Measurements from ENCODE around the gene HHIPL1. TPM values are rescaled to one million over a fixed set of nuclear protein-coding genes. Genes with fewer than 3 reads are reported as not detected.

Gene HHIPL1
- total and polyA plus RNA-seq, 2 donors (not counting 3 experiments of a cell fraction or from before 2014, with no cell fraction given) = 1.3 to 2.1 TPM

GRCh38 chr14:99699085-99699760, 54.3 kb downstream of the HHIPL1 start:
- CTCF ChIA-PET = interaction anchor here (0.9 to 3.1 kb wide), 2 partner anchors 11 to 187 kb away, joined by 3 to 14 read pairs; no protein-coding TSS in a partner anchor
- Histone ChIP-seq H4K20me1 (replicated peaks; ENCODE audit: control insufficient read depth, extremely low read depth, insufficient read depth, low read length) (no peaks in the 10 kb centered on the region), H3K4me2 (ENCODE audit: insufficient read depth, low read length) (no peak overlapping the region), H3K27ac (ENCODE audit: insufficient read depth, low read depth, low read length) (no peak overlapping the region), H3K9me3 (replicated peaks; ENCODE audit: control insufficient read depth, insufficient read depth, low read length) (no peaks in the 10 kb centered on the region), H3K9ac (replicated peaks; ENCODE audit: extremely low read depth, insufficient read depth, low read length) (no peak overlapping the region), H3K79me2 (ENCODE audit: control insufficient read depth, insufficient read depth, low read length) (no peaks in the 10 kb centered on the region), H3K4me1 (ENCODE audit: control insufficient read depth, extremely low read depth, insufficient read depth, low read length) (no peaks in the 10 kb centered on the region), H3K36me3 (ENCODE audit: control insufficient read depth in 2 of 2, extremely low read depth in 1 of 2, insufficient read depth in 2 of 2, low read length in 2 of 2) (no peaks in the 10 kb centered on the region), H2AFZ (ENCODE audit: low read depth, low read length) (no peak overlapping the region), H3K9me1 (replicated peaks; ENCODE audit: control insufficient read depth, extremely low read depth, insufficient read depth, low read length) (no peaks in the 10 kb centered on the region), H3K4me3 (replicated peaks in 1 of 3; ENCODE audit: insufficient read depth in 1 of 3, low read depth in 1 of 3, low read length in 3 of 3) (no peak overlapping the region), H3K27me3 (ENCODE audit: control insufficient read depth in 2 of 2, insufficient read depth in 2 of 2, low read length in 2 of 2) (peaks cover 4 to 9% of the 10 kb centered on the region in 2 experiments)
- POLR2A ChIA-PET = no interaction called here
- TF ChIP-seq JUN (IDR thresholded peaks at IDR 0.05; ENCODE audit: borderline replicate concordance, insufficient read depth, insufficient read length, low read depth) (no peak), CTCF (IDR thresholded peaks at IDR 0.05; ENCODE audit: extremely low read depth in 1 of 2, insufficient read depth in 1 of 2, low read depth in 1 of 2, low read length in 2 of 2) (no peak), EZH2 (IDR thresholded peaks at IDR 0.05; ENCODE audit: borderline replicate concordance, low read depth, low read length, severe bottlenecking) (no peak), POLR2AphosphoS5 (IDR thresholded peaks at IDR 0.05; ENCODE audit: insufficient read depth, low read depth, low read length) (no peak), POLR2A (IDR thresholded peaks at IDR 0.05; ENCODE audit: low read depth, low read length) (no peak), FOS (IDR thresholded peaks at IDR 0.05; ENCODE audit: borderline replicate concordance, insufficient read depth, low read length) (no peak), MYC (IDR thresholded peaks at IDR 0.05; ENCODE audit: low read depth, low read length) (no peak), GATA2 (IDR thresholded peaks at IDR 0.05; ENCODE audit: insufficient read depth, insufficient read length, low read depth, low read length) (no peak), MAX (IDR thresholded peaks at IDR 0.05; ENCODE audit: insufficient read depth, insufficient read length) (no peak)
- dilution Hi-C loops (cut with MboI; ENCODE audit: extremely low pct_ligation_motif_present, low sequenced_read_pairs) (no loop called here), intact Hi-C loops (cut with micrococcal nuclease) (no loop called here)
- no TSS peak for BruUV-seq (replicated peaks)
- FAIRE-seq (no peak), DNase-seq (ENCODE audit: low read depth, low spot score) (no peak)

Data from endothelial cell of umbilical vein (primary cell).